Right lobe of liver (tissue), 6 donors: ENCODE results near the gene SIGLEC12. TPM values are rescaled to one million over a fixed set of nuclear protein-coding genes. Genes with fewer than 3 reads are reported as not detected.
A peak's percentile ranks its signal among the peaks of the same experiment; 100 is the strongest.

Source experiments
- ATAC-seq, 4 donors: fragments of 200-7000 bp; cut with Tn5 transposase; one replicate each; pipeline ENCODE4 v1.9.1; 2020; ENCODE audit warnings: mild to moderate bottlenecking in 4 of 4, moderate library complexity in 4 of 4
- DNase-seq, 3 donors: peaks; one replicate each; pipeline ENCODE4 v3.0.0-alpha.2; 2020
- H3K27ac ChIP-seq, 3 donors: fragments of 200-600 bp; one replicate each; pipeline ENCODE4 v1.8.0; 2022
- H3K27me3 ChIP-seq, 2 donors: fragments of 200-600 bp; one replicate each; pipeline ENCODE4 v1.8.0; 2022
- H3K36me3 ChIP-seq, 4 donors: fragments of 200-600 bp; sonication (generic) in 1 of 4; one replicate each; pipeline versions ENCODE4 v1.5.1 to v1.8.0; 2017 to 2022; ENCODE audit warnings: control low read depth in 1 of 4
- H3K4me1 ChIP-seq, 4 donors: fragments of 200-600 bp; sonication (generic) in 1 of 4; one replicate each; pipeline versions ENCODE4 v1.5.1 to v1.8.0; 2017 to 2022; ENCODE audit warnings: control low read depth in 1 of 4
- H3K4me3 ChIP-seq, 3 donors: fragments of 200-600 bp; one replicate each; pipeline ENCODE4 v1.8.0; 2022
- H3K9me3 ChIP-seq, 4 donors: fragments of 200-600 bp; sonication (generic) in 1 of 4; one replicate each; pipeline versions ENCODE4 v1.5.1 to v1.8.0; 2017 to 2022; ENCODE audit warnings: control low read depth in 1 of 4
- POLR2A ChIP-seq: fragments of 450-650 bp; IDR thresholded peaks from one replicate; pipeline ENCODE4 v1.6.1; 2017; ENCODE audit warnings: antibody characterized with exemption, mild to moderate bottlenecking
- WGBS: methylation state at CpG from one replicate; pipeline ENCODE4 v1.1.6; 2018; ENCODE audit warnings: low coverage, low lambda C conversion rate; ENCODE audit not compliant: insufficient coverage; ENCODE audit errors: missing lambda C conversion rate; 5-methylcytosine and 5-hydroxymethylcytosine counted together
- intact Hi-C, 2 donors: fragments of 100-400 bp; cut with DNase I; formaldehyde crosslinking; loops; one replicate each; pipeline versions ENCODE4 v1.11.2 to v1.14.1; 2022
- long read RNA-seq: library from polyadenylated mRNA; unstranded; transcript quantifications from one replicate; pipeline ENCODE4 v2.0.0, GENCODE V29; 2019
- total RNA-seq, 6 experiments: library from RNA; depleted of rRNA in 2 of 6; stranded (reverse); fragments of >200 nt in 2 of 6; fragmentation: NEBNext Ultra II Directional in 3 of 6; extraction: Animal tissue kit (Norgen Biotek cat#: 25700) in 3 of 6; gene quantifications; one replicate each; pipeline versions ENCODE4 v1.1.0 to v1.2.4, GENCODE V29; 2016 to 2023
- TF ChIP-seq, protein P1 (sequence below), 4 donors: fragments of 200-600 bp in 3 of 4; fragments of 450-650 bp in 1 of 4; IDR thresholded peaks; one replicate each; pipeline versions ENCODE4 v1.5.1 to v1.8.0; 2016 to 2022; ENCODE audit warnings: antibody characterized with exemption in 4 of 4, mild to moderate bottlenecking in 2 of 4
- donor health status: DM: no; HTN: yes; CAD: no.
- donor health status: DM: no; HTN: no; CAD: no.
- donor health status: DM: no; HTN: no; CAD: no.
- donor health status: DM: no; HTN: yes; CAD: no.
- donor health status: DM: no; HTN: yes; CAD: no.

Gene SIGLEC12
- under 1 TPM in 5 of 6 experiments, not detected in 1; 0.12 to 0.63 (median 0.33) TPM for total RNA-seq
- long read RNA-seq = 0 reads

DNA sequence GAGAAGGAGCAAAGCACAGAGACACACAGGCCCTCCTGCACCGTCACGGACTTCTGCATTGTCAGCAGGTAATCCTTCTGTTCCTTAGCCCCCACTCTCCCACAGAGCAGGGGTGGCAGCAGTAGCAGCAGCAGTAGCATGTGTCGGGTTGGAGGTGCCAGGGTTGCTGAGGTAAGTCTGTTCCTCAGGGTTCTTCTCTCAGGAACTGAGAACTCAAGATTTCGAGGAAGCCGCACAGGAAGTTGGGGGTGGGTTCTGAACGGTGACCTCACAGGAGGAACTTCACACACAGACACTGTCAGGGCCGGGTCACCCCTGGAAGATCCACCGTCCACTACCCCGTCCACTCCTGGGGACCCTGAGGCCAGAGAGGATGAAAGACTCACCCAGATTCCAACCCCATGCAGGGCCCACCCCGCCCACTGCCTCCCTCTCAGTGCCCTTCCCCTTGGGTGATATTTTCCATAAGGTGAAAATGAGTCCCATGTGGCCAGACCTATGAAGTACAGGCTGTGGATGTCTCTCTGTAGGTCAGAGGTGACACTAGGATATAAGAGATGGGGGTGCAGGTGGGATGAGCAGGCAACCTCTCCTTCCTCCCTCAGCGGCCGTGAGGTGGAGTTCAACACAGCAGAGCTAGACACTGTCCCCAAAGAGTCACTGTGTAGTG, at the start of gene SIGLEC12:
SIGLEC12 (minus strand) TSS at position 207 of the 670 bp plus-strand sequence; CDS start at position 140, 67 bp downstream.
- DNase-seq (peak in 2 of 3 donors; percentile 43 to 59), ATAC-seq (peak; percentile 38 to 77 (median 65))
- Histone ChIP-seq H3K36me3 (no peaks in the 10 kb centered on the region), H3K4me3 (no peak within 1 kb of the TSS), H3K27me3 (no peaks in the 10 kb centered on the region), H3K4me1 (no peaks in the 10 kb centered on the region), H3K27ac (no peak within 1 kb of the TSS), H3K9me3 (no peaks in the 10 kb centered on the region)
- intact Hi-C loops = no loop called here
- TF ChIP-seq POLR2A = no peak
- TF ChIP-seq, protein P1, sequence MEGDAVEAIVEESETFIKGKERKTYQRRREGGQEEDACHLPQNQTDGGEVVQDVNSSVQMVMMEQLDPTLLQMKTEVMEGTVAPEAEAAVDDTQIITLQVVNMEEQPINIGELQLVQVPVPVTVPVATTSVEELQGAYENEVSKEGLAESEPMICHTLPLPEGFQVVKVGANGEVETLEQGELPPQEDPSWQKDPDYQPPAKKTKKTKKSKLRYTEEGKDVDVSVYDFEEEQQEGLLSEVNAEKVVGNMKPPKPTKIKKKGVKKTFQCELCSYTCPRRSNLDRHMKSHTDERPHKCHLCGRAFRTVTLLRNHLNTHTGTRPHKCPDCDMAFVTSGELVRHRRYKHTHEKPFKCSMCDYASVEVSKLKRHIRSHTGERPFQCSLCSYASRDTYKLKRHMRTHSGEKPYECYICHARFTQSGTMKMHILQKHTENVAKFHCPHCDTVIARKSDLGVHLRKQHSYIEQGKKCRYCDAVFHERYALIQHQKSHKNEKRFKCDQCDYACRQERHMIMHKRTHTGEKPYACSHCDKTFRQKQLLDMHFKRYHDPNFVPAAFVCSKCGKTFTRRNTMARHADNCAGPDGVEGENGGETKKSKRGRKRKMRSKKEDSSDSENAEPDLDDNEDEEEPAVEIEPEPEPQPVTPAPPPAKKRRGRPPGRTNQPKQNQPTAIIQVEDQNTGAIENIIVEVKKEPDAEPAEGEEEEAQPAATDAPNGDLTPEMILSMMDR (IDR thresholded peaks at IDR 0.05) = no peak
- 36% methylated on average over 8 of the region's 12 CpGs for WGBS

DNA sequence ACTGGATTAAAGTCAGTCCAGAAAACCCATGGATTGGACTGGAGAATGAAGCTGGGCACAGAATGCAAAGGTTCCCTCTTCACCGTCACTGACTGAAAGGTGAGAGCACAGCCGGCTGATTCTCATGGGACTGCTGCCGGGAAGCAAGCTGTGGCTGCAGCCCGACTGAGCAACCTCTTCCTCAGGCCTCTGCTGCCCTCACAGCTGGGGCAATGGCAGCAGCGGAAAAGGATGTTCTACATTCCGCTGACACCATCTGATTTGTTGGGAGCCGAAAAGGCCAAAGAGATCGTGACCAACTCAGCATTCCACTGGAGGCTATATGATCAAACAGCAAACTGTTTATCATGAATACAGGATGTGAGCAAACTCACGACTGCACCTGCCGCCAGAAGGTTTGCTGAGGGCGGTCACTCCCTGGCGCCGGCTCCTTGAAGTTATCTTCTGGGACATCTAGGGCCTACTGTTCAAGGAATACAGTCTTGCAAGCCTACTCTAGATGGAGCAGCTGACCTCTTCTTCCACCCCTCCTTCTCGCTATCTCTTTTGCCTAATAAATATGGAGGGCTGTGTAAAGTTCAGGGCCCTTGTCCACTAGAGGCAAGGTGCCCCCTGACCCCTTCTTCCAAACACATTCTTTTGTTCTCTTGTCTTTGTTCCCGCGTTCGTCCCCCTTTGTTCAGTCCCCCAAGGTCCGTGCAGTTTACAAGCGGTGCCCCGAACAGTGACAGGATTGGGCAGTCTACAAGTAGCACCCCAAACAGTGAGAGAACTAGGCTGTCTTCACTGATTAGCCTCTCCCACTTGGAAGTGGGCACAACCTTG, 49.5 kb upstream of the SIGLEC12 start:
- Histone ChIP-seq H3K4me1 (no peaks in the 10 kb centered on the region), H3K27me3 (no peaks in the 10 kb centered on the region), H3K4me3 (no peak overlapping the region), H3K36me3 (no peaks in the 10 kb centered on the region), H3K9me3 (no peaks in the 10 kb centered on the region), H3K27ac (no peak overlapping the region)
- no peak for DNase-seq
- intact Hi-C loops = no loop called here
- TF ChIP-seq POLR2A = no peak
- TF ChIP-seq, protein P1 (IDR thresholded peaks at IDR 0.05) = no peak
- ATAC-seq = no peak
- 62% methylated on average over 8 of the region's 20 CpGs for WGBS

GRCh38 chr19:51549533-51550324, 48.1 kb upstream of the SIGLEC12 start:
- DNase-seq = no peak
- Histone ChIP-seq H3K27me3 (no peaks in the 10 kb centered on the region), H3K4me1 (no peaks in the 10 kb centered on the region), H3K9me3 (no peaks in the 10 kb centered on the region), H3K27ac (no peak overlapping the region), H3K36me3 (no peaks in the 10 kb centered on the region), H3K4me3 (no peak overlapping the region)
- 32% methylated on average over 7 of the region's 8 CpGs for WGBS
- TF ChIP-seq POLR2A = no peak
- TF ChIP-seq, protein P1 (IDR thresholded peaks at IDR 0.05) = no peak
- ATAC-seq = no peak
- intact Hi-C loops = no loop called here

- no peak for ATAC-seq
- H3K9me3 ChIP-seq = no peaks in the 10 kb centered on the region
- H3K4me1 ChIP-seq = no peaks in the 10 kb centered on the region
- no peaks in the 10 kb centered on the region for H3K36me3 ChIP-seq
- no peak for DNase-seq
- no peak overlapping the region for H3K4me3 ChIP-seq
- no peaks in the 10 kb centered on the region for H3K27me3 ChIP-seq
- TF ChIP-seq, protein P1 (IDR thresholded peaks at IDR 0.05) = no peak
- no peak for TF ChIP-seq POLR2A
- 60% methylated on average over 1 of the region's 4 CpGs for WGBS
- no peak overlapping the region for H3K27ac ChIP-seq
- intact Hi-C loops = no loop called here
Measured at GRCh38 chr19:51548891-51549305, 47.3 kb upstream of the SIGLEC12 start.
